T-helper 2 cell treated with Interferon-gamma antibody and Interleukin-4, amounts not matched to agents 5 μg/mL and 100 μg/mL, for 36 hours (primary cell): Measurements from ENCODE around the gene CHST12.

Experiments used
- DNase-seq: peaks from one replicate; pipeline ENCODE4 v3.0.0; 2021; ENCODE audit warnings: low spot score
- H3K27ac Mint-ChIP-seq: one replicate; pipeline ENCODE4 v1.8.0; 2021; ENCODE audit warnings: mild to moderate bottlenecking, mixed read lengths
- H3K27me3 Mint-ChIP-seq: one replicate; pipeline ENCODE4 v1.8.0; 2021; ENCODE audit warnings: low read depth, mixed read lengths
- H3K36me3 Mint-ChIP-seq: one replicate; pipeline ENCODE4 v1.8.0; 2021; ENCODE audit warnings: low read depth, mixed read lengths
- H3K4me1 Mint-ChIP-seq: one replicate; pipeline ENCODE4 v1.8.0; 2021; ENCODE audit warnings: low read depth, mixed read lengths
- H3K4me3 Mint-ChIP-seq: one replicate; pipeline ENCODE4 v1.8.0; 2022; ENCODE audit warnings: mild to moderate bottlenecking, moderate library complexity, mixed read lengths
- H3K9me3 Mint-ChIP-seq: one replicate; pipeline ENCODE4 v1.8.0; 2021; ENCODE audit warnings: mixed read lengths

Gene CHST12

DNA sequence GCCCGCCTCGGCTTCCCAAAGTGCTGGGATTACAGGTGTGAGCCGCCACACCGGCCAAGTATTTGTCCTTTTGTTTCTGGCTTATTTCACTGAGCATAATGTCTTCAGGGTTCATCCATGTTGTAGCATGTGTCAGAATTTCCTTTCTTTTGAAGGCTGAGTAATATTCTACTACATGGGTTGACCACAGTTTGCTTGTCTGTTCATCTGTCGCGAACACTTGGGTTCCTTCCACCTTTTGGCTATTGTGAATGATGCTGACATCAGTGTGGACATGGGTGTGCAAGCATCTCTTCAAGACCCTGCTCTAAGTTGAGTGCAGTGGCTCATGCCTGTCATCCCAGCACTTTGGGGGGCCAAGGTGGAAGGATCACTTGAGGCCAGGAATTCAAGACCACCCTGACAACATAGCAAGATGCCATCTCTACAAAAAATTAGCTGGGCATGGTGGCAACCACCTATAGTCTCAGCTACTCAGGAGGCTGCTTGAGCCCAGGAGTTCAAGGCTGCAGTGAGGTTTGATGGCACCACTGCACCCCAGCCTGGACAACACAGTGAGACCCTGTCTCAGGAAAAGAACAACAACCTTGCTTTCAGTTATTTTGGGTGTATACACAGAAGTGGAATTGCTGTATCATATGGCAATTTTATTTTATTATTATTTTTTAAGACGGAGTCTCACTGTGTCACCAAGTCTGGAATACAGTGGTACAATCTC, 17.0 kb downstream of the CHST12 start:
- Mint-ChIP-seq H3K9me3 (no peaks in the 10 kb centered on the region), H3K4me1 (peaks cover 30% of the 10 kb centered on the region), H3K4me3 (no peak overlapping the region), H3K27ac (no peak overlapping the region), H3K27me3 (no peaks in the 10 kb centered on the region), H3K36me3 (peaks cover 36% of the 10 kb centered on the region)
- no peak for DNase-seq

GRCh38 chr7:2421943-2422310, 18.5 kb downstream of the CHST12 start:
- H3K36me3 Mint-ChIP-seq = peaks cover 26% of the 10 kb centered on the region
- no peak overlapping the region for H3K4me3 Mint-ChIP-seq
- no peaks in the 10 kb centered on the region for H3K9me3 Mint-ChIP-seq
- no peak for DNase-seq
- peaks cover 19% of the 10 kb centered on the region for H3K4me1 Mint-ChIP-seq
- no peak overlapping the region for H3K27ac Mint-ChIP-seq
- no peaks in the 10 kb centered on the region for H3K27me3 Mint-ChIP-seq

DNA sequence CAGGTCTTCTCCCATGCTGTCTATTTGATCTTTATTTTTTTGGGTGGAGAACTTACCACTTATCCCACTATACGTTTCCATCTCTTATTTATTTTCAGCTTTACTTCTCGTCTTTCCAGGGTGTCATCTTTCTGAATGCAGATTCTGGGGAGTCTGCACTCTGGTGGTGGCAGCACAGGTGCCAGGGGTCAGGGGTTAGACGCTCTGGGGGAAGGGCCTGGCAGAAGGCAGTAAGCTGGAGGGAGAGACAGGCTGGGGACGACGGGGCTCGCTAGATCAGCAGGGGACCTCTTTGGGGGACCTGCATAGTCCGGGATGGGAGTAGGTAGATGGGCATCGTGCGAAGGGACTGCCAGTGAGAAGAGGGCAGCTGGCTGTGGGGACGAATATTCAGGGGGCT, 22.3 kb downstream of the CHST12 start:
- Mint-ChIP-seq H3K9me3 (peaks cover 2% of the 10 kb centered on the region), H3K27me3 (no peaks in the 10 kb centered on the region), H3K4me1 (peaks cover 17% of the 10 kb centered on the region), H3K36me3 (peaks cover 25% of the 10 kb centered on the region), H3K4me3 (no peak overlapping the region), H3K27ac (no peak overlapping the region)
- DNase-seq = no peak

GRCh38 chr7:2431260-2431867, 28.0 kb downstream of the CHST12 start:
- Mint-ChIP-seq H3K36me3 (peaks cover 45% of the 10 kb centered on the region), H3K27me3 (no peaks in the 10 kb centered on the region), H3K4me3 (no peak overlapping the region), H3K9me3 (peaks cover 8% of the 10 kb centered on the region), H3K27ac (no peak overlapping the region), H3K4me1 (peaks cover 15% of the 10 kb centered on the region)
- DNase-seq = no peak

- Mint-ChIP-seq H3K27ac (no peak overlapping the region), H3K27me3 (no peaks in the 10 kb centered on the region), H3K36me3 (peaks cover 52% of the 10 kb centered on the region), H3K4me3 (no peak overlapping the region), H3K4me1 (peaks cover 15% of the 10 kb centered on the region), H3K9me3 (peaks cover 8% of the 10 kb centered on the region)
- no peak for DNase-seq
Measured at GRCh38 chr7:2432910-2433712, 29.7 kb downstream of the CHST12 start.

GRCh38 chr7:2433713-2434550, 30.5 kb downstream of the CHST12 start:
- DNase-seq = no peak
- H3K36me3 Mint-ChIP-seq = peaks cover 59% of the 10 kb centered on the region
- no peak overlapping the region for H3K4me3 Mint-ChIP-seq
- no peak overlapping the region for H3K27ac Mint-ChIP-seq
- H3K4me1 Mint-ChIP-seq = peaks cover 13% of the 10 kb centered on the region
- no peaks in the 10 kb centered on the region for H3K27me3 Mint-ChIP-seq
- peaks cover 8% of the 10 kb centered on the region for H3K9me3 Mint-ChIP-seq

GRCh38 chr7:2435146-2435545, 31.7 kb downstream of the CHST12 start:
- Mint-ChIP-seq H3K27ac (no peak overlapping the region), H3K9me3 (peaks cover 8% of the 10 kb centered on the region), H3K27me3 (no peaks in the 10 kb centered on the region), H3K36me3 (peaks cover 53% of the 10 kb centered on the region), H3K4me1 (peaks cover 5% of the 10 kb centered on the region), H3K4me3 (no peak overlapping the region)
- no peak for DNase-seq

- H3K36me3 Mint-ChIP-seq = peaks cover 50% of the 10 kb centered on the region
- no peaks in the 10 kb centered on the region for H3K4me1 Mint-ChIP-seq
- no peak overlapping the region for H3K4me3 Mint-ChIP-seq
- DNase-seq = no peak
- no peaks in the 10 kb centered on the region for H3K27me3 Mint-ChIP-seq
- H3K9me3 Mint-ChIP-seq = no peaks in the 10 kb centered on the region
- H3K27ac Mint-ChIP-seq = no peak overlapping the region
Measured at GRCh38 chr7:2436341-2437104, 33.1 kb downstream of the CHST12 start.

DNA sequence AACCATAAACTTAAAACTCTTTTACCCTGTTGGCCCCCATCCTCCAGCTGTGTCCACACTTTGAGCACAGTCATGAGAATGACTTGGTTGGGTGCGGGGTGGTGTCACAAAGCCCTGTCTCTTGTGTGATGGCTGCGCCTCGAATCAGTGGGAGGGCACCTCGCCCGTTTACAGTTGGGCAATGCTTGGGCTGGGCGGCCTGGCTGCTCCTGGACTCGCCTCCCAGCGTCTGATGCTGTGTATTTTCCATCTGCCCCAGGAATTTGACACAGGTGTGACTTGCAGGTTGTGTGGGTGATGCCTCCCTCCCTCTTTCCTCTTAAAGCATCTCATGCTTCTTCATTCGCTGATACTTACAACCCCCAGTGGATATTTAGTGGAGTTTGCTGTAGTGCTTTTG, 33.7 kb downstream of the CHST12 start:
- H3K27ac Mint-ChIP-seq = no peak overlapping the region
- no peak for DNase-seq
- no peaks in the 10 kb centered on the region for H3K4me1 Mint-ChIP-seq
- peaks cover 47% of the 10 kb centered on the region for H3K36me3 Mint-ChIP-seq
- H3K4me3 Mint-ChIP-seq = no peak overlapping the region
- no peaks in the 10 kb centered on the region for H3K27me3 Mint-ChIP-seq
- H3K9me3 Mint-ChIP-seq = no peaks in the 10 kb centered on the region

GRCh38 chr7:2437537-2438148, 34.2 kb downstream of the CHST12 start:
- Mint-ChIP-seq H3K4me1 (no peaks in the 10 kb centered on the region), H3K27me3 (no peaks in the 10 kb centered on the region), H3K36me3 (peaks cover 46% of the 10 kb centered on the region), H3K4me3 (no peak overlapping the region), H3K27ac (no peak overlapping the region), H3K9me3 (no peaks in the 10 kb centered on the region)
- DNase-seq = no peak

DNA sequence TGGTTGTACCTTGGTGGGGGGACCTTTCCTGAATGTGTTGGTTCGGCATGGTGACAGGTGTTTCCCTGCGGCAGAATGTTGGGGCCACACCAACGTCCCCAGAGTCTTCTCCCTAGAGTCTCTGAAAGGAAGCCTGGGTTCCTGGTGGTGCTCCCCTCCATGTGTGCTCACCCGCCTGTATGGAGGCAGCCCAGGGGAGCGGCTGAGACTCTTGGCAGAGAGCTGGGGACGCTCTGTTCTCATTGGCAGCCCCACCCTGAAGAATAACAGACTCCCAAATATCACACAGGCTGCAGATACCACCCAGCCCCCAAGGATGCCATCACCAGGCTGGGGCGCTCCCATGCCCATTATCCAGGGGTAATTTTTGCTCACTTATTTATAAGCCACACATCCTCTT, 34.8 kb downstream of the CHST12 start:
- H3K4me3 Mint-ChIP-seq = no peak overlapping the region
- no peaks in the 10 kb centered on the region for H3K27me3 Mint-ChIP-seq
- no peaks in the 10 kb centered on the region for H3K9me3 Mint-ChIP-seq

DNA sequence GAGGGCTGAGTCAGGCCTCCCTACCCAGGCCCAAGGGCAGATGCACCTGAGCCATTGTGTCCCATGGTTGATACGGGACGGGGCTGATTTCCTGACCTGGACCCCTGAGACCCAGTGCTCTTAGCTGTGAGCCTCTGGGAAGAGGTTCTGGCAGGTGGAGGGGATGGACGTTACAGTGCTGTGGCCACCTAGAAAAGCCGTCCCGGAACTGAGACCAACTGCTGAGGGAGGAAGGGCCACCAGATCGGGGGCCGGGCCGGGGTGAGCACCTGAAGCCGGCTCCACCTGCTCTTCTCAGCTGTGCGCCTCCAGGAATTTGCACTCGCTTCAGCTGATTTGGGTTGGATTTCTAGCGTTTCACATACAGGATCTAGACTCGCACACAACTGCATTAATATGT, 35.4 kb downstream of the CHST12 start:
- DNase-seq = no peak
- Mint-ChIP-seq H3K27me3 (no peaks in the 10 kb centered on the region), H3K27ac (no peak overlapping the region), H3K4me1 (no peaks in the 10 kb centered on the region), H3K36me3 (peaks cover 45% of the 10 kb centered on the region), H3K4me3 (no peak overlapping the region), H3K9me3 (no peaks in the 10 kb centered on the region)

More for the DNA sequence above, 34.8 kb downstream of the CHST12 start:
- no peaks in the 10 kb centered on the region for H3K4me1 Mint-ChIP-seq
- no peak overlapping the region for H3K27ac Mint-ChIP-seq
- peaks cover 46% of the 10 kb centered on the region for H3K36me3 Mint-ChIP-seq
- no peak for DNase-seq
